HepG2 (cell line): ENCODE data around the gene HLF. TPM values are rescaled to one million over a fixed set of nuclear protein-coding genes. Genes with fewer than 3 reads are reported as not detected.
A peak's percentile ranks its signal among the peaks of the same experiment; 100 is the strongest.

Source experiments
- CBFB ChIP-seq: sonication (generic); formaldehyde crosslinking; IDR thresholded peaks from 2 replicates; pipeline ENCODE4 v1.4.0; 2020; ENCODE audit warnings: missing genetic modification reagents
- HDAC6 ChIP-seq: fragments of 200-600 bp; sonication (generic); IDR thresholded peaks from 2 replicates; pipeline ENCODE4 v1.7.0; 2017; ENCODE audit warnings: mild to moderate bottlenecking, antibody characterized with exemption, low read length, low read depth
- IKZF1 ChIP-seq: fragments of 450-650 bp; IDR thresholded peaks from 2 replicates; pipeline ENCODE4 v1.7.1; 2016
- IRF2 ChIP-seq: IDR thresholded peaks from 2 replicates; pipeline ENCODE4 v1.6.1; 2018; ENCODE audit warnings: missing genetic modification reagents, missing compliant biosample characterization
- KLF11 ChIP-seq: IDR thresholded peaks from 2 replicates; pipeline ENCODE4 v1.6.1; 2016; ENCODE audit warnings: missing compliant biosample characterization
- KLF12 ChIP-seq: sonication (generic); formaldehyde crosslinking; IDR thresholded peaks from 2 replicates; pipeline ENCODE4 v1.4.0; 2020; ENCODE audit warnings: missing genetic modification reagents, borderline replicate concordance
- MED1 ChIP-seq: sonication (generic); formaldehyde crosslinking; IDR thresholded peaks from 2 replicates; pipeline ENCODE4 v1.4.0; 2020; ENCODE audit warnings: missing genetic modification reagents
- MIER2 ChIP-seq: IDR thresholded peaks from 2 replicates; pipeline ENCODE4 v1.6.1; 2016; ENCODE audit warnings: missing biosample characterization, missing genetic modification reagents
- NCOA5 ChIP-seq: sonication (generic); formaldehyde crosslinking; IDR thresholded peaks from 2 replicates; pipeline ENCODE4 v1.4.0; 2020; ENCODE audit warnings: missing genetic modification reagents
- STAG1 ChIP-seq: sonication (generic); formaldehyde crosslinking; IDR thresholded peaks from 2 replicates; pipeline ENCODE4 v1.4.0; 2020; ENCODE audit warnings: missing genetic modification reagents
- ZNF703 ChIP-seq: sonication (generic); formaldehyde crosslinking; IDR thresholded peaks from 2 replicates; pipeline ENCODE4 v1.5.1; 2020; ENCODE audit warnings: missing genetic modification reagents, mild to moderate bottlenecking, moderate library complexity, borderline replicate concordance
- polyA plus RNA-seq, 8 experiments: library from polyadenylated mRNA; depleted of rRNA in 3 of 8; stranded (reverse) in 7 of 8; unstranded in 1 of 8; fragments of >200 nt; fragmentation: Illumina TruSeq in 4 of 8; extraction: Trizol in 4 of 8; gene quantifications; 2 replicates each; pipeline versions ENCODE4 v1.2.1 to v1.2.3, GENCODE V29; 2011 to 2016; ENCODE audit warnings: low read depth in 4 of 8, missing spikeins in 1 of 8, mixed read lengths in 1 of 8; ENCODE audit not compliant: insufficient read depth in 1 of 8
- total RNA-seq, 5 experiments: library from RNA; depleted of rRNA; stranded (reverse); fragments of >200 nt; fragmentation: Illumina TruSeq; extraction: Trizol; gene quantifications; 2 replicates each; pipeline ENCODE4 v1.2.3, GENCODE V29; 2016; ENCODE audit warnings: low read depth in 1 of 5
- TF ChIP-seq, protein P1 (sequence below): sonication (generic); formaldehyde crosslinking; IDR thresholded peaks from one replicate; pipeline ENCODE4 v1.5.1; 2020; ENCODE audit warnings: mild to moderate bottlenecking, missing genetic modification reagents; ENCODE audit errors: not compliant biosample characterization
- TF ChIP-seq, protein P2 (sequence below): sonication (generic); formaldehyde crosslinking; IDR thresholded peaks from 2 replicates; pipeline ENCODE4 v1.8.0; 2022; ENCODE audit warnings: mild to moderate bottlenecking, missing genetic modification reagents, borderline replicate concordance
- TF ChIP-seq, protein P3 (sequence below): IDR thresholded peaks from 2 replicates; pipeline ENCODE4 v1.6.1; 2012; ENCODE audit warnings: low read length, improper control_type of control experiment

The HLF gene
- total and polyA plus RNA-seq, 2 of the 13 experiments (the other 11 are each of a cell fraction or from before 2014, with no cell fraction given) = 202 to 346 TPM

DNA sequence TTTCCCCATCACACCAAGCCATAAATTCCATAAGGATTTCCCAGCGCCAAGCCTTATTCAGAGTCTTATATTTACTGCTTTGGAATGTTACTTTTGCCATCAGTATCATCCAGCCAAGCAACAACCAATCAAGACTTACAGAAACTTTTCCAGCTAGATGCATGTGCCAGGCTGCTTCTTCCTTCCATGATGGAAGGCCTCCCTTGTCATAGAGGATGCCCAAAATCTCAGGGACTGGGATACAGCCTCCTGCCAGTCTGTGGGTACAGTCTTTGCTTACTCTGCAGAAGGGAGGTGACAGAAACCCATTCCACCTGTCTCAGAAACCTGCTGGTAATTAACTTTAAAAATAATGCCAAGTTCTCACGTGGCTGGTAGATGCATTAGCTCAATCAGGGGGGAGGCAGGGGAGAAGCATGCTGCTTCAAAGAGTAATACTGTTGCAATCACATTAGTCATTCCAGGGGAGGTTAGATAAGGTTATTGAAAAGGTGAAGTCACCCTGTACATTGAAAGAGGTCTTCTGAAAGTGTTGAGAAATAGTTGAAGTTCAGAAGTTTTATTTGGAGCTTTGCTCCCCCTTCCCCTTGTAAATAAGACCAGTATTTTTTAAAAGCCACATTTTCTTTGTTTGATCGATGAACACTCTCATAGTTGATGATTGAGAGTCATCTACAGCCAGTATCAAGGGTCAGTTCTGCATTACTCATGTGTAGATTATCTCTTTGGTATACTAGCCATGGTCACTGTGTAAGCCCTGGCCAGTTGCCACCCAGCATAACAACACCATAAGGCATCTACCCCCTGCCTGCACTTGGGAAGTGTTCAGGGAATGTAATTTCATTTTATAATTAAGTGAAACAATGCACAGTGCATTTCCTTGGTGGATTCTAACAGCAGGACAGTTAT lies 22.2 kb downstream of the HLF start (continued):
- TF ChIP-seq, protein P1, sequence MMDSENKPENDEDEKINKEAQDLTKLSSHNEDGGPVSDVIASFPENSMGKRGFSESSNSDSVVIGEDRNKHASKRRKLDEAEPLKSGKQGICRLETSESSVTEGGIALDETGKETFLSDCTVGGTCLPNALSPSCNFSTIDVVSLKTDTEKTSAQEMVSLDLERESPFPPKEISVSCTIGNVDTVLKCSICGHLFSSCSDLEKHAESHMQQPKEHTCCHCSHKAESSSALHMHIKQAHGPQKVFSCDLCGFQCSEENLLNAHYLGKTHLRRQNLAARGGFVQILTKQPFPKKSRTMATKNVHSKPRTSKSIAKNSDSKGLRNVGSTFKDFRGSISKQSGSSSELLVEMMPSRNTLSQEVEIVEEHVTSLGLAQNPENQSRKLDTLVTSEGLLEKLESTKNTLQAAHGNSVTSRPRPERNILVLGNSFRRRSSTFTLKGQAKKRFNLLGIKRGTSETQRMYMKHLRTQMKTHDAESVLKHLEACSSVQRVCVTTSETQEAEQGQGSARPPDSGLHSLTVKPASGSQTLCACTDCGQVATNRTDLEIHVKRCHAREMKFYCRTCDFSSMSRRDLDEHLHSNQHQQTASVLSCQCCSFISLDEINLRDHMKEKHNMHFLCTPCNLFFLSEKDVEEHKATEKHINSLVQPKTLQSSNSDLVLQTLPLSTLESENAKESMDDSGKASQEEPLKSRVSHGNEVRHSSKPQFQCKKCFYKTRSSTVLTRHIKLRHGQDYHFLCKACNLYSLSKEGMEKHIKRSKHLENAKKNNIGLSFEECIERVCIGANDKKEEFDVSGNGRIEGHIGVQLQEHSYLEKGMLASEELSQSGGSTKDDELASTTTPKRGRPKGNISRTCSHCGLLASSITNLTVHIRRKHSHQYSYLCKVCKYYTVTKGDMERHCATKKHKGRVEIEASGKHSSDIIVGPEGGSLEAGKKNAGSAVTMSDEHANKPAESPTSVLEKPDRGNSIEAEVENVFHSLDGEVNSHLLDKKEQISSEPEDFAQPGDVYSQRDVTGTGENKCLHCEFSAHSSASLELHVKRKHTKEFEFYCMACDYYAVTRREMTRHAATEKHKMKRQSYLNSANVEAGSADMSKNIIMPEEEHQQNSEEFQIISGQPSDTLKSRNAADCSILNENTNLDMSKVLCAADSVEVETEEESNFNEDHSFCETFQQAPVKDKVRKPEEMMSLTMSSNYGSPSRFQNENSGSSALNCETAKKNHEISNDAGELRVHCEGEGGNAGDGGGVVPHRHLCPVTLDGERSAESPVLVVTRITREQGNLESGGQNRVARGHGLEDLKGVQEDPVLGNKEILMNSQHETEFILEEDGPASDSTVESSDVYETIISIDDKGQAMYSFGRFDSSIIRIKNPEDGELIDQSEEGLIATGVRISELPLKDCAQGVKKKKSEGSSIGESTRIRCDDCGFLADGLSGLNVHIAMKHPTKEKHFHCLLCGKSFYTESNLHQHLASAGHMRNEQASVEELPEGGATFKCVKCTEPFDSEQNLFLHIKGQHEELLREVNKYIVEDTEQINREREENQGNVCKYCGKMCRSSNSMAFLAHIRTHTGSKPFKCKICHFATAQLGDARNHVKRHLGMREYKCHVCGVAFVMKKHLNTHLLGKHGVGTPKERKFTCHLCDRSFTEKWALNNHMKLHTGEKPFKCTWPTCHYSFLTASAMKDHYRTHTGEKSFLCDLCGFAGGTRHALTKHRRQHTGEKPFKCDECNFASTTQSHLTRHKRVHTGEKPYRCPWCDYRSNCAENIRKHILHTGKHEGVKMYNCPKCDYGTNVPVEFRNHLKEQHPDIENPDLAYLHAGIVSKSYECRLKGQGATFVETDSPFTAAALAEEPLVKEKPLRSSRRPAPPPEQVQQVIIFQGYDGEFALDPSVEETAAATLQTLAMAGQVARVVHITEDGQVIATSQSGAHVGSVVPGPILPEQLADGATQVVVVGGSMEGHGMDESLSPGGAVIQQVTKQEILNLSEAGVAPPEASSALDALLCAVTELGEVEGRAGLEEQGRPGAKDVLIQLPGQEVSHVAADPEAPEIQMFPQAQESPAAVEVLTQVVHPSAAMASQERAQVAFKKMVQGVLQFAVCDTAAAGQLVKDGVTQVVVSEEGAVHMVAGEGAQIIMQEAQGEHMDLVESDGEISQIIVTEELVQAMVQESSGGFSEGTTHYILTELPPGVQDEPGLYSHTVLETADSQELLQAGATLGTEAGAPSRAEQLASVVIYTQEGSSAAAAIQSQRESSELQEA = no peak
- TF ChIP-seq STAG1 (CRISPR knock-in tag) (peak; percentile 25), IKZF1 (no peak), ZNF703 (CRISPR knock-in tag) (peak; percentile 90; the same call in 1 of the 2 replicates), CBFB (peak; percentile 66; the same call in 1 of the 2 replicates), IRF2 (CRISPR knock-in tag) (peak; percentile 94), KLF11 (CRISPR knock-in tag) (peak; percentile 37; the same call in 1 of the 2 replicates), KLF12 (peak; percentile 84), MED1 (CRISPR knock-in tag) (peak; percentile 100), MIER2 (CRISPR knock-in tag) (peak; percentile 63; the same call in 1 of the 2 replicates), HDAC6 (no peak), NCOA5 (CRISPR knock-in tag) (peak; percentile 70; the same call in 1 of the 2 replicates)
- TF ChIP-seq, protein P2, sequence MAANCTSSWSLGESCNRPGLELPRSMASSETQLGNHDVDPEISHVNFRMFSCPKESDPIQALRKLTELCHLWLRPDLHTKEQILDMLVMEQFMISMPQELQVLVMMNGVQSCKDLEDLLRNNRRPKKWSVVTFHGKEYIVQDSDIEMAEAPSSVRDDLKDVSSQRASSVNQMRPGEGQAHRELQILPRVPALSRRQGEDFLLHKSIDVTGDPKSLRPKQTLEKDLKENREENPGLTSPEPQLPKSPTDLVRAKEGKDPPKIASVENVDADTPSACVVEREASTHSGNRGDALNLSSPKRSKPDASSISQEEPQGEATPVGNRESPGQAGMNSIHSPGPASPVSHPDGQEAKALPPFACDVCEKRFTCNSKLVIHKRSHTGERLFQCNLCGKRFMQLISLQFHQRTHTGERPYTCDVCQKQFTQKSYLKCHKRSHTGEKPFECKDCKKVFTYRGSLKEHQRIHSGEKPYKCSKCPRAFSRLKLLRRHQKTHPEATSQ (CRISPR knock-in tag) = peak; percentile 79
- TF ChIP-seq, protein P3, sequence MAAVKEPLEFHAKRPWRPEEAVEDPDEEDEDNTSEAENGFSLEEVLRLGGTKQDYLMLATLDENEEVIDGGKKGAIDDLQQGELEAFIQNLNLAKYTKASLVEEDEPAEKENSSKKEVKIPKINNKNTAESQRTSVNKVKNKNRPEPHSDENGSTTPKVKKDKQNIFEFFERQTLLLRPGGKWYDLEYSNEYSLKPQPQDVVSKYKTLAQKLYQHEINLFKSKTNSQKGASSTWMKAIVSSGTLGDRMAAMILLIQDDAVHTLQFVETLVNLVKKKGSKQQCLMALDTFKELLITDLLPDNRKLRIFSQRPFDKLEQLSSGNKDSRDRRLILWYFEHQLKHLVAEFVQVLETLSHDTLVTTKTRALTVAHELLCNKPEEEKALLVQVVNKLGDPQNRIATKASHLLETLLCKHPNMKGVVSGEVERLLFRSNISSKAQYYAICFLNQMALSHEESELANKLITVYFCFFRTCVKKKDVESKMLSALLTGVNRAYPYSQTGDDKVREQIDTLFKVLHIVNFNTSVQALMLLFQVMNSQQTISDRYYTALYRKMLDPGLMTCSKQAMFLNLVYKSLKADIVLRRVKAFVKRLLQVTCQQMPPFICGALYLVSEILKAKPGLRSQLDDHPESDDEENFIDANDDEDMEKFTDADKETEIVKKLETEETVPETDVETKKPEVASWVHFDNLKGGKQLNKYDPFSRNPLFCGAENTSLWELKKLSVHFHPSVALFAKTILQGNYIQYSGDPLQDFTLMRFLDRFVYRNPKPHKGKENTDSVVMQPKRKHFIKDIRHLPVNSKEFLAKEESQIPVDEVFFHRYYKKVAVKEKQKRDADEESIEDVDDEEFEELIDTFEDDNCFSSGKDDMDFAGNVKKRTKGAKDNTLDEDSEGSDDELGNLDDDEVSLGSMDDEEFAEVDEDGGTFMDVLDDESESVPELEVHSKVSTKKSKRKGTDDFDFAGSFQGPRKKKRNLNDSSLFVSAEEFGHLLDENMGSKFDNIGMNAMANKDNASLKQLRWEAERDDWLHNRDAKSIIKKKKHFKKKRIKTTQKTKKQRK = no peak
